DMS114 treated with DMSO at 0.1 percent for 48 hours (cell line): ENCODE data around the gene RPS6KA2.

ENCODE experiments used
- DNase-seq: peaks from one replicate; lab custom pipeline; 2025; ENCODE audit not compliant: unreplicated experiment; lab: John Stamatoyannopoulos, UW

Gene RPS6KA2

DNA sequence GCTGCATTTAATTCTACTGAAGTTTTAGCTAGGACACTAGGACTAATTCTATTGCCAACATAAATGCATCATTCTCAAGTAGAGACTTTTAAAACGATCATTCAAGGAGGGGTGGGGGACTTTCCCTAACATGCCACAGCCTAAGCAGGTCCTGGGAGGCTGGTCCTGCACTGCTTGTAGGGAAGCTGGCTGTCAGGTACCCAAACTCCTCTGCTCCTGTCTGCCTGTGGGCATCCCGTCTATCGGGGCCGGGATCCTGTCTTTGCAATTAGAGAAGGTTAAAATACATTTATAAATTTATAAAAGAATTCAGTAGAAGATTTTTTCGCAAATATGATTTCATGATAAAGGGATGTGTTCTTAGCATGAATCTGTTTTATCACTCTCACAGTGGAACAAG is 192.7 kb downstream of the RPS6KA2 start:
- no peak for DNase-seq

DNA sequence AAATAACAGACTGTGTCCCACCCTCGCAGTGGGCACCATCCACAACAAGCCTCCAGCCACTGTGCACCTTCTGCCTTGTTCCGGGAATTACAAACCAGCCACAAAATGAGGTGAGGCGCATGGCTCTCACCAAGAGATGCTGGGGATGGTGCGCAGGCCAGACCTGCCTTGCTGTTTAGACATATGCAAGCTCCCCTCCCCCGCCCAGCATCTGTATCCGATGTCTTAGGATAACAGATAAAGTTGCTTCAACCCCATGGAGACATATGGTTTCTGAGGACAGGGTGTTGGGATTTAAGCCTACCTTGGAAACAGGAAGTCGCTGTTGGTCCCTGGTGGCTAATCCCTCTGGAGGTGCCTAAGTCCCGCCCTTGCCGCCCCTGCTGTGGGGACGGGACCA is 194.0 kb downstream of the RPS6KA2 start:
- no peak for DNase-seq

DNA sequence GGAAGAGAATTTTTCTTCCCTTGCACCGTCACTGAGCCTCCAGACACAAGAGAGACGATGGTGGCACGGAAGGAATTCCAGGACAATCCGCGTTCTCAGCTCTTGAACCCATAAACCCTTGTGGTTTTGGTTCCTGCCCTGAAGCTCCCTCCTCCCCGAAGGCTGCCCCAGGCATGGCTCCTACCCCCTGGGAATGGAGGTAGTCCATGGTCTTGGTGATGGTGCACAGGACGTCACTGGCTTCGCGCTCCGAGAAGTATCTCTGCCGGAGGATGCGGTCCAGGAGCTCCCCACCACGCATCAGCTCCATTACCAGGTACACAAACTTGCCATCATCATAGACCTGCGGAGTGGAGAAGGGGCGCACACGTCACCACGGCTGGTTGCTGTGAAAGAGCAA is 196.8 kb downstream of the RPS6KA2 start:
- no peak for DNase-seq

DNA sequence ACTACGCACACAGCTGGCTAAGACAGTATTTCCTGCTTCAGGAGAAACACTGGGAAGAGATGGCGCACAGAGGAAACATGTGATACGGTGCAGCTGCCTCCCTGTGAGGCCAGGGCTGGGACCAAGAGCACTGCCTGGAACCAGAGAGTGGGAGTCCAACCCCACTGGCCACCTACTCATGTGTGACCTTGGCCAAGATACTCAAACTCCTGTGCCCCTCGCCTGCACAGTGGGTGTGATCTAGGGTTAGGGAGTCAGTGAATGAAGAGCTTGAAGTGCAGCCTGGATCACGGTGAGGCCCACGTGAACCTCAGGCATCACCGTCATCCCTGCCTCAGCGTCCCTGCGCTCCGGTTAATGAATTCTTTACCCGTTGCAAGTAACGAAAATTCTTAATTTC is 202.6 kb downstream of the RPS6KA2 start:
- no peak for DNase-seq

DNA sequence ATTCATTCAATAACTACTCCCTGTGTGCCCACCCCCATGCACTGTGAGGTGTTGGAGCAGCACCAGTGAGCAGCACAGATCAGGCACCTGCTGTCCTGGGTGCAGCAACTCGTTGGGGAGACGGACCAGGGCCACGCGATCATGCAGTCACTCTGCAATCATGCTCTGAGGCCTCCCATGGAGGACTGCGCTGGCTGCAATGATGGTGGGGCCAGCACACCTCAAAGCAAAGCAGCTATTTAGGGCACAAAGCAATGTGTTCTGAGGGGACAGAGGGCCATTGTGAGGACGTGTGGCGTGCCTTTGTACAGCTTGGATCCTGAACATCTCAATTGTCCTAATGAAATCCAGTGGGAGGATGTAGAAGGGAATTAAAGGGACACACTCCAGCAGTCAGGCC is 203.3 kb downstream of the RPS6KA2 start:
- DNase-seq: no peak

DNA sequence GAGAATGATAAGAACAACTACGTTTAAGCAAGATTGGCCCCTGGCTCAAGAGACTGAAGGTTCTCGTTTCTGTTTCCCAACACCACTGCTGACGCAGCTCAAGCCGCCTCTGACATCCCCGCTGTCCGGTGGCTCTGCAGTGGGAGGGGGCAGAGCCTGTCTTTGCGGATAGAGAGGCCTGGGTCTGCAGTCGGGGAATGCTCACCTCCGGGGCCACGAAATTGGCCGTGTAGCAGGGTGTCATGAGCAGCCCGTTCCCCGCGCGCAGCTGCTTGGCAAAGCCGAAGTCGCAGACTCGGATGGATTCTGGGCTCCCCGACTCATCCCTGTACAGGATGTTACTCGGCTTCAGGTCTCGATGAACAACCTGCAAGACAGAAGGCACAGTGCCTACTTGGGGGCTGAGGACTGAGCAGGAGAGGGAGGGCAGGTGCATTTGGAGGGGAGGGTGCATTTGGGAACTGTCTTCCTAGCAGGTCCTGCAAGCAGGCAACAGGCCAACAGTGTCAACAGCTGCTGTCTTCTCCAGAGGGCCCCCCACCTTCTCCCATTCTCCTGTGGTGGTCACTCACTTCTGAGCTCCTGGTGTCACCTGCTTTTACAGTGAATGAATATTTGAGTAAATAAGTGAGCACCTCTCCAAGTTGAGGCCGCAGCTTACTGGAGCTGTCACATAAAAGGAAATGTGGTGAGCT is 203.9 kb downstream of the RPS6KA2 start:
- DNase-seq: no peak

DNA sequence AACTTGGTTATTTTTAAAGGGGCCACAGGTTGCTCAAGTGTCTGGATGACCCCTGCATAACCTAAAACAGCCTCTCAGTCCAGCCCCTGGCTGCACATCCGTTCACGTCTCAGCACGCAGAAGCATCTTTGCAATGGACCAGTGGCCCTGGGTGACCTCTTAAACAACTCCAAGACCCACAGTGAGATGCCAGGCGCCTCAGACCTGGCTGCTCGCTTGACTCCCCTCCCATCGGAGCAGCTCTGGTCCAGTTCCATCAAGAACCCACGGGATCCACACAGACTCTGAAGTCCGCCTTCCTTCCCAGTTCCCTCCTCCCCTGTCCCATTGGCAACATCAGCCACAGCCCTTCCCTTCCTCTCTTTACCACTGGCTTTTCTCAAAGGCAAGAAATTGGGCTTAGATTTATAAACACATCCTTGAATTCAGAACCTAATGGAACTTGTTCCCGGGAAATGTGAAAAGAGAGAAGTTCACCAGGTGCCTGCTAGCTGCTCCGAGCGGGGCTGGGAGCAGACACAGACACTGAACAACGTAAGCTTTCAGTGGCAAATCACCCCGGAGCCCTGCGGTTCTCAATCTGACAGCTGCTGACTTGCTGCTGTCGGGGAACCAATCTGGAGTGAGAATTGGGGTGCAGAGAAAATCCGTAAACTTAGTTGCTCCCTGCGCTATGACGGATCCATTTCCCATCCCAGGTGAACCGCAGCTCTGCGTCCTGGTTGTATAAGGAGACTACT is 204.7 kb downstream of the RPS6KA2 start:
- DNase-seq: no peak

DNA sequence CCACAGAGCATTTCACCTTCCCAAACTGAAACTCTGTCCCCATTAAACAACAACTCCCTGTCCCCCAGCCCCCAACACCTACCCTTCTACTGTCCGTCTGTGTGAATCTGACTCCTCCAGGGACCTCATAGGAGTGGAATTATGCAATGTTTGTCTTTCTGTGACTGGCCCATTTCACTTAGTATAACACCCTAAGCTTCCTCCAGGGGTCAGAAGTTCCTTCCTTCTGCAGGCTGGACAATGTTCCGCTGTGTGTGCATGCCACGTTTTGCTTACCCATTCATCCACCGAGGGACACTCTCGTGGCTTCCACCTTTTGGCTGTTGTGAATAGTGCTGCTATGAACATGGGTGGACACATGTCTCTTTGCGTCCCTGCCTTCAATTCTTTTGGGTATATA is 206.7 kb downstream of the RPS6KA2 start:
- DNase-seq: no peak

DNA sequence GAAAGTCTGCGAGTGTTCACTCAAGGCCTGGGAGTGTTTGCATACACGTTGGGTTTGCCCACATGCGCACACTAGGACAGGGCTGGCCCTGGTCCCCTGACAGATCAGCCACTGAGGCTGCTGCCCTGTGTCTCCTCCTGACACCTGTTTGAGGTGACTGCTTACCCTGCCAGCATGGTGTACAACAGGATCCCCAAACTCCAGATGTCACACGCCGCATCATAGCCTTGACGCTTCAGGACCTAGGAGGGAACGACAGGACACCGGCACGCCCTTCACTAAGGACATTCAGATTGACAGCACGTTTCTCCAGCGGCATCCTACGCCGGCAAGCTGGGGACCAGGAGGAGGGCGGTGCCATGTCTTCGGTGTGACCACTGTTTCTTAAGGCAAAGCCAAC is 207.3 kb downstream of the RPS6KA2 start:
- no peak for DNase-seq

DNA sequence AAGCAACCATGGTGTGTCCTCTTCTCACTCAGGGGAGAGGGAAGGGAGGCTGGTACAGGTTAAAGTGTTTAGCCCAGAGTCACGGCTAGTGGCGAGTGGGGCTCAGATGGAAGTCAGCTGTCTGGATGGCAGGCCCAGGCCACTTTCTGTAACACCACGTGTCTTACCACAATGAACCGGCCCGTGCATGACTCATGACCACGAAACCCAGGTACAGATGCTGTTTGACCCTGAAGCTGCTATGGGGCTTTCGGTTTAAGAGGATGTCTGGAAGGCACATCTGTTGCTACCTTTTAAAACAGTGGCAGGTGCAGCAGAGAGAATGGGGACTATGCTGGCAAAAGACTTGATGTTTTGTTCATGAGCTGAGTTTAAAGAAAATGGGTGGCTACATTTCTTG is 207.8 kb downstream of the RPS6KA2 start:
- DNase-seq: no peak

DNA sequence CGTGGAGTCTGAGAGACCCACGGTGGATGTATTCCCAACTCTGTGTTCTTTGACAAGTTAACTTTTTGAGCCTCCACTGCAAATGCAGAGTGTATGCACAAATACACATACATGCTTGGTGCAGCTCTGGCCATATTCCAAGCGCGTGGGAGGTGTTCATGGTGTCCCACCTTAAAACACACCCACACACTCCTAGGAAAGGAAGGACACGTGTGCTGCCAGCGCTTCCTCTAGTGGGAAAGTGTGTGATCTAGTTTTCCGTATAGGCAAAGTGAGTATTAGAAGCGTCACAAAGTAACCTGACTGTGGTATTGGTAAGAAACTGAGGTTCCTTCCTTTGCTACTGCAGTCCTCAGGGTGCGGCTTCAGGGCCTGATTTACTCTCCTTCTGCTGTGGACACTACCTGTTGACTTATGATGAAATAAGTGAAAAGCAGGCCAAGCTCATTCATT is 208.3 kb downstream of the RPS6KA2 start:
- DNase-seq: no peak

DNA sequence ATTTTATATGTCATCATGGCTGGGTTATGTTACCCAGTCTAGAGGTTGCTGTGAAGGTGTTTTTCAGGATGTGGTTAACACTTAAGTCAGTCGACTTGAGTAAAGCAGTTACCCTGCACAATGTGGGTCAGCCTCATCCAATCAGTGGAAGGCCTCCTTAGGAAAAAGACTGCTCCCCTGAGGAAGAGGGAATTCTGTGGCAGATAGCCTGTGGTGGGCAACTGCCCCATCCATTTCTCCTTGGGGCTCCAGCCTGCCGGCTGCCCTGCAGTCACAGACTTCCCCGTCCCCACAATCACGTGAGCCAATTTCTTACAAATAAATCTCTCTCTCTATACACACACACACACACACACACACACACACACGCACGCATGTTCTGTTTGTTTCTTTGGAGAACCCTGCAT is 209.8 kb downstream of the RPS6KA2 start:
- no peak for DNase-seq

DNA sequence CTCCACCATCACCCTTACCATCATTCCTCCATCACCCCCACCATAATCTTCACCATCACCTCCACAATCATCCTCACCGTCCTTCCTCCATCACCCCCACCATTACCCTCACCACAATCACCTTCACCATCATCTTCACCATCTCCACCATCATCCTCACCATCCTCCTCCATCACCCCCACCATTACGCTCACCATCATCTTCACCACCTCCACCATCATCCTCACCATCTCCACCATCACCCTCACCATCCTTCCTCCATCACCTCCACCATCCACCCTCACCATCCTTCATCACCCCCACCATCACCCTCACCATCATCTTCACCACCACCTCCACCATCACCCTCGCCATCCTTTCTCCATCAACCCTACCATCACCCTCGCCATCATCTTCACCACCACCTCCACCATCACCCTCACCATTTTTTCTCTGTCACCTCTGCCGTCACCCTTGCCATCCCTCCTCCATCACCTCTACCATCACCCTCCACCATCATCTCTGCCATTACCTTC is 211.2 kb downstream of the RPS6KA2 start:
- DNase-seq: no peak

DNA sequence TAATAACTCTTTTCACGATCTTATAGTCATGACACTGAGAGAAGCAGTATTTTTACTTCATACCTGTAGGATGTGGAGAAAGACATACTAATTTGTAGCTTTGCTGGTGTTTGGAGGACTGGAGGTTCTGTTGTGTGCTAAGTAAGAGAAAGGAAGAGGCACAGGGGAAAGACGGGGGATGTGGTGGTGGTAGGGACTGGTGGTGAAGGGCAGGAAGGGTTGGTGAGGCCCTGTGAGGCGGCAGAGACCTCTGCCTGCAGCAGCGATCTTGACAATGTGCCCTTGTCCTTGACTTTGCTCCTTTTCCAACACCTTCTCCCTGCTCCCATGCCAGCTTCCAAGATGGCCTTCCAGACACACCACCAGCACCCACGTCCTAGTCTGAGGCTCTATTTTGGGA is 211.7 kb downstream of the RPS6KA2 start:
- no peak for DNase-seq

DNA sequence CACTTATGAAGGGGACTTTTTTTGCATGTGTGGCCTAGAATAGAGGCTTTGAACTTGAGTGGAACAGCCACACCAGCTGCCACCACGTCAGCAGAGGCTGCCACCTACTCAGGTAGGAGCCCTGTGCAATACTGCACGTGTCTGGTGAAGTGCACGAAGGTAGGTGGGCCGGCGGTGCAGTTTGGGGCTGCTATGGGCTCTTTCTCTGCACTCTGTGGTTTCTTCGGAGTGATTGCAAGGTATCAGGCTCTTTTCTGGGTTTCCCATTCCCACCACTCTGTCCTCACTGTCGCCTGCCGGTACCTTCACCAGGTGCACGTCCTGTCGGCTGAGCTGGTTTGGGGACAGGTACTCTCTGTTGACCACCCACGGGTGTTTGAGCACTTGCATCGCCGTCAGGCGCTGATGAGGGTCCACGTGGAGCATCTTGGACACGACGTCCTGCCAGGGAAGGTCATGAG is 213.5 kb downstream of the RPS6KA2 start:
- DNase-seq: no peak

DNA sequence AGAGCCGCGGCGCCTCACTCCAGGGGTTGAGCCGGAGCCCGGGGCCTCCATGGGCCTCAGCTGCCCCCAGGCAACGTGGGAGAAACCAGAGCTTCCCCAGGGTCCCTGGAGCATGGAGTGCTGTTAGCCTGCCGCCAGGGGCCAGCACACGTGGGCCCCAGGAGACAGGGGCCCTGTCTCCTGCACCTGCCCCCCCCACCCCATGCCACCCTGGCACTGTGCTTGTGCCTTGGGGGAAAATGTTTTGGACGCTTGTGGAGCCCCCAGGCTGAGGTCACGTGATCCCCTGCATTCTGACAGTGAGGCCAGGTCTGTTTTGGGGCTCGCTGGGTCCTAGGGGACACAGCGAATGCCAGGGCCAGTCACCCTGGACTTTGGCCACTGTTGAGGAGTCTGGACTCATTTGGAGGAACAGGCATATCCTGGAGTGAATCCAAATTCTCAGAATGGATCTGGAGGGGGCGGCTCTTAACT is 214.1 kb downstream of the RPS6KA2 start:
- DNase-seq: no peak

DNA sequence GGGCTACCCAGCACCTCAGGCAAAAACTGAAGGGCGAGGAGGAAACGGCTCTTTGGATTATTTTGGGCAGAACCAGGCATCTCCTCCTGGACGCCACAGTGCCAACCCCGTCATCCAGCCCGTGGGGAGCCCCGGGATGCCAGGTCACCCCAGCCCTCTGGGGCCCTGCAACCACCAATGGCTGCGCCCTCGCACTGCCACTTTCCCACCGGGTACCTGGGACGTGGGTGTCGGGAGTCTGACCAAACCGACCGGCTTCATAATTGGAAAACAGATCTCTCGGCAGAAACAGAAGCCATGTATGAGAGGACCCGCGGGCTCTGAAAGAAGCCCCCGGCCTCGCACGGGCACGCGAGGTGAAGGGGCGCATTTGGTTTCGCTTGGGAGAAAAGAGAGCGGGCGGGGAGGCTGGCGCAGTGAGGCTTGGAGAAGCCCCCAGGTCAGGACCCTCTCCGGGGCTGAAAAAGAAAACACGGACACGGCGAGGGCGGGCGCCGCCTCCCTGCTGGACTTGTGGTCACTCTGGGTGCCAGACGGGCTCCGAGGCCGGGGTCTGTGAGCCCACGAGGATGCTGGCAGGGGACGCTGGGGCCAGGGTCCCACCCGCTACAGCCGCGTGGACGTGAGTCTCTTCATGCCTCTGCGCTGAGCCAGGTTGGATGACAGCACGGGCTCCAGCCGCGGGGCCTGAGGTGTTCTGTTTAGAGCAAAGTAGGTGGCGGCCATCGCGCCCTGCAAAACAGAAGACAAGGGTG is 214.7 kb downstream of the RPS6KA2 start:
- DNase-seq: no peak

DNA sequence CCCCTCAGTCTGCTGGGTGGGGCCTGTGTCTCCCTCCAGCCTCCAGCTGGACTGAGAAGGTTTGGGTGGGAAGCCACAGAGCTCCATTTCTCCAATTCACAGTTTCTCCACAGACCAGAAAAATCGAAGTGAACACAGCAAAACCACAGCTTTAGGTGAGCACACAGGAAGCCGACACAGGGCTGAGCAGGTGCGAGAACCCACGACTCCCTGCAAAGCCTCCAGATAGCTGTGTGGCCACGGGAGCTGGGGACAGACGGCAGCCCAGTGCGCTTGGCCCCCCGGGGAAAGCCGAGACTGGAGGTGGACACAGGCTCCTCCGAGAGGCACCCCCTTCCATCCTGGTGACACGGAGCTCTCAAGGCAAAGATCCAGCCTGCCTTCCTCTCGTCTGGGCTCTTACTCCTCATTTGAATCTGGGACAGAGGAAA is 215.3 kb downstream of the RPS6KA2 start:
- DNase-seq: no peak

DNA sequence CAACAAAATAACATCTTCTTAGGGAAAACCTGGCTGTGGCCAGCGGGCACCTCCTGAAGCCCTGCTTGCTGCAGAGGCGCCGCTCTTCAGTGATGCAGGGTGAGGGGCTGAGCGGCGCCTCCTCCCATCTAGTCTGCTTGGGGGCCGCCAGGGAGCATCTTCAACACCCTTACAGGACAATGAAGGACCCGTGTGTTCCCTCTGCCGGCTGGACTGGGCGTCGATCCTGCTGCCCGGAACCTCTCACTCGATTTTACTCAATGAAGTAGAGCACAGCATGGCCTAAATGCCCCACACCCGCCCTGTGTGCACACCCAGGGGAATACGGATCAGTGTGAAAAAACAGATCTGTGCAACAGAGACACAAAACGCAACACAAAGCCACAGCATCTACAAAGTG is 215.8 kb downstream of the RPS6KA2 start:
- no peak for DNase-seq

DNA sequence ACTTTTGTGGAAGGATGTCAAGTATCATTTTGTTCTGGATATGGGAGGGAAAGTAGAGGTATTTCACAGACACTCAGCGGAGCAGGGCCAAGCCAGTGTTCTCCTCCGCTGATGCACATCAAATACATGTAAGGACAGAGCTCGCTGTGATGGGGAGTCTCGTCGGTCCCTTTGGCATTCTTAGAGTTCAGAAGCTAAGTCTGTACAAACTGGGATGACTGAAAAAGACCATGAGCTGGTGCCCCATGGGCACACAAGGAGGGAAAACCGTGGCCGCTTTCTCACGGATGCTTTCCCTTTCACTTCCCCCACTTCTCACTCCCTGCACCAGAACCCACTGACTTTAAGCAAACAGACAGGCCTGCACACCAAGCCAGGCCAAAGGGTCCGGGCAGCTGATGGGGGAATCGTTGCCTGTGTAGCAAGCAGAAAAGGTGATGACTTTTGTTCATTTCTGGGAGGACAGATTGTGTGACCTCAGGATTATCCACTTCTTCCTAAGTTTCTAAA is 216.6 kb downstream of the RPS6KA2 start:
- no peak for DNase-seq
